B cell (primary cell): ENCODE data around the gene ST13. TPM values are rescaled to one million over a fixed set of nuclear protein-coding genes. Genes with fewer than 3 reads are reported as not detected.

Source experiments
- polyA plus RNA-seq: library from polyadenylated mRNA; depleted of rRNA; stranded (reverse); fragments of >200 nt; gene quantifications from 2 replicates; pipeline ENCODE4 v1.2.3, GENCODE V29; 2012
- small RNA-seq: library from RNA; depleted of rRNA; stranded (forward); fragments of <200 nt; gene quantifications from one replicate; pipeline ENCODE3, GENCODE V24; 2012; ENCODE audit warnings: low replicate concordance, low read depth; ENCODE audit not compliant: insufficient read length
- total RNA-seq, 2 donors: library from RNA; stranded (reverse); fragments of 120-200 nt in 1 of 2; gene quantifications; 1 replicate in 1 of 2; 2 replicates in 1 of 2; pipeline versions ENCODE4 v1.2.3 to v1.2.4, GENCODE V29; 2013 to 2022

Gene ST13
- total and polyA plus RNA-seq, 2 donors (not counting 1 experiment from before 2014, with no cell fraction given), result 44.6 to 187 TPM

Small RNA genes within 50 kb of the gene (small RNA-seq; reads per million reads assigned to genes)
- gene JTBP1, result not detected
- not detected for gene MIR4766

Other genes with a start within 250 kb of the ST13 start
- 82.6 and 87.6 TPM in 2 replicates for gene MRTFA, start 219.9 kb downstream of the ST13 start, total RNA-seq
- gene MRTFA, start 219.9 kb downstream of the ST13 start, polyA plus RNA-seq, result 27.8 and 28.9 TPM in 2 replicates
- gene MCHR1, start 177.2 kb downstream of the ST13 start, total RNA-seq, result not detected in 2 replicates
- not detected in 2 replicates for gene MCHR1, start 177.2 kb downstream of the ST13 start, polyA plus RNA-seq
- gene SLC25A17, start 37.3 kb downstream of the ST13 start, total RNA-seq, result 13.4 and 15.0 TPM in 2 replicates
- gene SLC25A17, start 37.3 kb downstream of the ST13 start, polyA plus RNA-seq, result 10.9 and 13.1 TPM in 2 replicates
- gene XPNPEP3, start 509 bp upstream of the ST13 start, total RNA-seq, result 18.9 and 24.2 TPM in 2 replicates
- gene XPNPEP3, start 509 bp upstream of the ST13 start, polyA plus RNA-seq, result 7.9 and 8.6 TPM in 2 replicates
- not detected in 2 replicates for gene DNAJB7, start 5.5 kb upstream of the ST13 start, total RNA-seq
- not detected in 2 replicates for gene DNAJB7, start 5.5 kb upstream of the ST13 start, polyA plus RNA-seq
- 49.8 and 50.7 TPM in 2 replicates for gene RBX1, start 94.7 kb upstream of the ST13 start, total RNA-seq
- 26.8 and 31.7 TPM in 2 replicates for gene RBX1, start 94.7 kb upstream of the ST13 start, polyA plus RNA-seq
- 185 and 208 TPM in 2 replicates for gene EP300, start 236.0 kb upstream of the ST13 start, total RNA-seq
- gene EP300, start 236.0 kb upstream of the ST13 start, polyA plus RNA-seq, result 73.3 and 81.3 TPM in 2 replicates